Astrocyte (in vitro differentiated cells and primary cell): ENCODE measurements around the gene SMAD4. TPM values are rescaled to one million over a fixed set of nuclear protein-coding genes. Genes with fewer than 3 reads are reported as not detected.

ENCODE experiments used
- DNase-seq: peaks from one replicate; pipeline ENCODE4 v3.0.0-alpha.2; 2010; ENCODE audit warnings: low read depth
- FAIRE-seq: peaks from 2 replicates; lab custom pipeline; 2011; peaks lifted over from hg19 to GRCh38; lab: Jason Lieb, UNC
- H2AFZ ChIP-seq: 2 replicates; pipeline ENCODE4 v1.6.0; 2012; ENCODE audit warnings: low read depth, low read length, inconsistent platforms
- H3K27ac ChIP-seq: 2 replicates; pipeline ENCODE4 v1.5.1; 2011; ENCODE audit warnings: low read depth, low read length, inconsistent platforms
- H3K27me3 ChIP-seq: 2 replicates; pipeline ENCODE4 v1.6.0; 2011; ENCODE audit warnings: low read length, inconsistent platforms; ENCODE audit not compliant: insufficient read depth
- H3K36me3 ChIP-seq: 2 replicates; pipeline ENCODE4 v1.5.1; 2011; ENCODE audit warnings: low read length, inconsistent platforms; ENCODE audit not compliant: insufficient read depth
- H3K4me1 ChIP-seq: 2 replicates; pipeline ENCODE4 v1.5.1; 2011; ENCODE audit warnings: low read length, inconsistent platforms; ENCODE audit not compliant: insufficient read depth
- H3K4me2 ChIP-seq: 2 replicates; pipeline ENCODE4 v1.6.0; 2012; ENCODE audit warnings: low read length, inconsistent platforms
- H3K4me3 ChIP-seq: 2 replicates; pipeline ENCODE4 v1.5.1; 2011; ENCODE audit warnings: low read depth, mild to moderate bottlenecking, low read length, inconsistent platforms; ENCODE audit not compliant: insufficient read depth
- H3K79me2 ChIP-seq: 2 replicates; pipeline ENCODE4 v1.6.0; 2012; ENCODE audit warnings: mild to moderate bottlenecking, low read length, inconsistent platforms; ENCODE audit not compliant: insufficient read depth
- H3K9ac ChIP-seq: 2 replicates; pipeline ENCODE4 v1.6.0; 2012; ENCODE audit warnings: mild to moderate bottlenecking, low read length, inconsistent platforms
- H3K9me3 ChIP-seq: 2 replicates; pipeline ENCODE4 v1.5.1; 2012; ENCODE audit warnings: low read depth, mild to moderate bottlenecking, low read length, inconsistent platforms; ENCODE audit not compliant: insufficient read depth
- H4K20me1 ChIP-seq: 2 replicates; pipeline ENCODE4 v1.6.0; 2012; ENCODE audit warnings: low read length, inconsistent platforms; ENCODE audit not compliant: insufficient read depth
- H3K27ac Mint-ChIP-seq: one replicate; pipeline ENCODE4 v1.8.0; 2021; ENCODE audit warnings: mild to moderate bottlenecking, mixed read lengths; ENCODE audit not compliant: unreplicated experiment
- H3K27me3 Mint-ChIP-seq: one replicate; pipeline ENCODE4 v1.8.0; 2021; ENCODE audit warnings: low read depth, mixed read lengths; ENCODE audit not compliant: unreplicated experiment
- H3K36me3 Mint-ChIP-seq: one replicate; pipeline ENCODE4 v1.8.0; 2021; ENCODE audit warnings: low read depth, mixed read lengths; ENCODE audit not compliant: unreplicated experiment
- H3K4me1 Mint-ChIP-seq: one replicate; pipeline ENCODE4 v1.8.0; 2021; ENCODE audit warnings: low read depth, mixed read lengths; ENCODE audit not compliant: unreplicated experiment
- H3K4me3 Mint-ChIP-seq: one replicate; pipeline ENCODE4 v1.8.0; 2021; ENCODE audit warnings: mild to moderate bottlenecking, moderate library complexity, mixed read lengths; ENCODE audit not compliant: unreplicated experiment
- H3K9me3 Mint-ChIP-seq: one replicate; pipeline ENCODE4 v1.8.0; 2021; ENCODE audit warnings: mild to moderate bottlenecking, mixed read lengths; ENCODE audit not compliant: unreplicated experiment
- CTCF ChIP-seq: IDR thresholded peaks from 2 replicates; pipeline ENCODE4 v1.5.1; 2011; ENCODE audit warnings: low read depth, mild to moderate bottlenecking, inconsistent platforms, low read length, moderate library complexity; ENCODE audit not compliant: insufficient read depth
- EZH2 ChIP-seq: IDR thresholded peaks from 2 replicates; pipeline ENCODE4 v1.6.1; 2012; ENCODE audit warnings: mild to moderate bottlenecking, low read length, inconsistent platforms; ENCODE audit not compliant: insufficient read depth
- total RNA-seq: library from RNA; stranded (reverse); gene quantifications from 2 replicates; pipeline ENCODE4 v1.2.1, GENCODE V29; 2021

Gene SMAD4
- total RNA-seq, 1 donor from 2014 or later: 87.7 TPM

- H2AFZ ChIP-seq: no peak overlapping the region
- peaks cover 32% of the 10 kb centered on the region for H3K36me3 ChIP-seq
- H3K4me3 Mint-ChIP-seq: peak overlapping the region; percentile 66
- H3K4me1 Mint-ChIP-seq: peaks cover 16% of the 10 kb centered on the region
- H3K36me3 Mint-ChIP-seq: peaks cover 5% of the 10 kb centered on the region
- H3K9me3 ChIP-seq: no peaks in the 10 kb centered on the region
- no peak overlapping the region for H3K4me2 ChIP-seq
- no peak overlapping the region for H3K4me3 ChIP-seq
- H3K27ac ChIP-seq: no peak overlapping the region
- peaks cover 4% of the 10 kb centered on the region for H3K4me1 ChIP-seq
- peak; percentile 52 for FAIRE-seq
- no peaks in the 10 kb centered on the region for H3K27me3 ChIP-seq
- peaks cover 51% of the 10 kb centered on the region for H3K79me2 ChIP-seq
- no peak overlapping the region for H3K27ac Mint-ChIP-seq
- H4K20me1 ChIP-seq: peaks cover 47% of the 10 kb centered on the region
- H3K9me3 Mint-ChIP-seq: no peaks in the 10 kb centered on the region
- DNase-seq: no peak
- no peak overlapping the region for H3K9ac ChIP-seq
- peak; percentile 87 for TF ChIP-seq CTCF
- TF ChIP-seq EZH2: no peak
- H3K27me3 Mint-ChIP-seq: no peaks in the 10 kb centered on the region
These were observed 21.2 kb downstream of the SMAD4 start for GRCh38 chr18:51051105-51051712.

GRCh38 chr18:51053814-51054213 is 23.8 kb downstream of the SMAD4 start:
- Histone ChIP-seq H3K79me2 (peaks cover 36% of the 10 kb centered on the region), H2AFZ (no peak overlapping the region), H3K4me1 (peaks cover 4% of the 10 kb centered on the region), H4K20me1 (peaks cover 31% of the 10 kb centered on the region), H3K36me3 (peaks cover 31% of the 10 kb centered on the region), H3K4me2 (no peak overlapping the region), H3K4me3 (no peak overlapping the region), H3K9ac (no peak overlapping the region), H3K27me3 (no peaks in the 10 kb centered on the region), H3K27ac (no peak overlapping the region), H3K9me3 (no peaks in the 10 kb centered on the region)
- no peaks in the 10 kb centered on the region for H3K9me3 Mint-ChIP-seq
- no peak for FAIRE-seq
- peaks cover 16% of the 10 kb centered on the region for H3K4me1 Mint-ChIP-seq
- TF ChIP-seq EZH2 (no peak), CTCF (no peak)
- H3K4me3 Mint-ChIP-seq: no peak overlapping the region
- peaks cover 8% of the 10 kb centered on the region for H3K36me3 Mint-ChIP-seq
- DNase-seq: no peak
- H3K27ac Mint-ChIP-seq: peak overlapping the region; percentile 93
- no peaks in the 10 kb centered on the region for H3K27me3 Mint-ChIP-seq

GRCh38 chr18:51054764-51055163 is 24.8 kb downstream of the SMAD4 start:
- peaks cover 16% of the 10 kb centered on the region for H3K4me1 Mint-ChIP-seq
- H3K36me3 Mint-ChIP-seq: peaks cover 8% of the 10 kb centered on the region

More at GRCh38 chr18:51054764-51055163, 24.8 kb downstream of the SMAD4 start:
- H3K27ac ChIP-seq: no peak overlapping the region
- H3K4me3 Mint-ChIP-seq: no peak overlapping the region
- H3K27me3 ChIP-seq: no peaks in the 10 kb centered on the region
- H3K9me3 ChIP-seq: no peaks in the 10 kb centered on the region
- DNase-seq (peak; percentile 71), FAIRE-seq (peak; percentile 70)
- TF ChIP-seq CTCF (no peak), EZH2 (no peak)
- no peak overlapping the region for H3K4me3 ChIP-seq
- H3K36me3 ChIP-seq: peaks cover 29% of the 10 kb centered on the region
- H3K9ac ChIP-seq: no peak overlapping the region
- H3K4me1 ChIP-seq: peaks cover 4% of the 10 kb centered on the region
- peaks cover 36% of the 10 kb centered on the region for H3K79me2 ChIP-seq
- peaks cover 31% of the 10 kb centered on the region for H4K20me1 ChIP-seq
- H2AFZ ChIP-seq: no peak overlapping the region
- no peak overlapping the region for H3K27ac Mint-ChIP-seq
- H3K4me2 ChIP-seq: no peak overlapping the region
- H3K27me3 Mint-ChIP-seq: no peaks in the 10 kb centered on the region
- no peaks in the 10 kb centered on the region for H3K9me3 Mint-ChIP-seq
